HepG2 (cell line): ENCODE results near the gene KCNT1. TPM values are rescaled to one million over a fixed set of nuclear protein-coding genes. Genes with fewer than 3 reads are reported as not detected.

Source experiments
- ATAC-seq: fragments of 200-7000 bp; cut with Tn5 transposase; 3 replicates; pipeline ENCODE4 v1.9.1; 2020; ENCODE audit warnings: mild to moderate bottlenecking, moderate library complexity
- BruUV-seq: library from RNA; stranded (reverse); fragments of 400-500 nt; replicated peaks from 2 replicates; lab custom pipeline; 2021; lab: Mats Ljungman, UMichigan
- CTCF ChIA-PET: fragments of 300-600 bp; formaldehyde crosslinking; extraction: SDS; loops from one replicate; lab custom pipeline; 2021; ENCODE audit warnings: low total read pairs, inconsistent platforms, low intra/inter-chr PET ratio; lab: Yijun Ruan, JAX
- POLR2A ChIA-PET: fragments of 350-600 bp; sonication (Branson Sonifier 250); formaldehyde crosslinking; loops from one replicate; lab custom pipeline; 2020; ENCODE audit warnings: antibody characterized with exemption, inconsistent platforms; lab: Yijun Ruan, JAX
- DNase-seq: peaks from one replicate; pipeline ENCODE4 v3.0.0-alpha.2; 2015; ENCODE audit warnings: low spot score
- FAIRE-seq: peaks from 3 replicates; lab custom pipeline; 2011; peaks lifted over from hg19 to GRCh38; lab: Jason Lieb, UNC
- H2AFZ ChIP-seq: one replicate; pipeline ENCODE4 v1.6.1; 2011; ENCODE audit warnings: low read length, inconsistent platforms
- H3K27ac ChIP-seq: fragments of 300-600 bp; 3 replicates; pipeline ENCODE4 v1.8.0; 2011; ENCODE audit warnings: mixed run types, mild to moderate bottlenecking, mixed read lengths, low read length, inconsistent platforms; ENCODE audit not compliant: insufficient read depth; ENCODE audit errors: extremely low read length
- H3K27me3 ChIP-seq, 2 experiments: fragments of 200-600 bp in 1 of 2; 2 replicates in 1 of 2; 3 replicates in 1 of 2; pipeline versions ENCODE4 v1.6.0 to v1.8.0; 2011; ENCODE audit warnings: low read length in 2 of 2, mild to moderate bottlenecking in 2 of 2, moderate library complexity in 2 of 2, inconsistent platforms in 1 of 2; ENCODE audit not compliant: insufficient read depth in 2 of 2, control insufficient read depth in 1 of 2
- H3K36me3 ChIP-seq, 2 experiments: fragments of 200-600 bp in 1 of 2; replicated peaks in 1 of 2; 2 replicates in 1 of 2; 3 replicates in 1 of 2; pipeline versions ENCODE4 v1.5.1 to v1.8.0; 2011; ENCODE audit warnings: low read length in 2 of 2, inconsistent platforms in 1 of 2; ENCODE audit not compliant: insufficient read depth in 2 of 2, control insufficient read depth in 1 of 2
- H3K4me1 ChIP-seq: 2 replicates; pipeline ENCODE4 v1.5.1; 2012; ENCODE audit warnings: low read length, inconsistent platforms; ENCODE audit not compliant: insufficient read depth
- H3K4me2 ChIP-seq: 2 replicates; pipeline ENCODE4 v1.6.0; 2011; ENCODE audit warnings: low read depth, low read length, inconsistent platforms
- H3K4me3 ChIP-seq, 3 experiments: fragments of 200-600 bp in 1 of 3; sonication (generic), shearing (Covaris generic) in 1 of 3; replicated peaks in 1 of 3; 2 replicates each; pipeline ENCODE4 v1.5.1; 2011 to 2016; ENCODE audit warnings: low read length in 3 of 3, inconsistent platforms in 2 of 3, low read depth in 2 of 3, mild to moderate bottlenecking in 2 of 3, control low read depth in 1 of 3, mixed read lengths in 1 of 3; ENCODE audit not compliant: insufficient read depth in 1 of 3
- H3K79me2 ChIP-seq: one replicate; pipeline ENCODE4 v1.6.1; 2011; ENCODE audit warnings: low read length, inconsistent platforms; ENCODE audit not compliant: insufficient read depth
- H3K9ac ChIP-seq: 2 replicates; pipeline ENCODE4 v1.6.0; 2011; ENCODE audit warnings: mild to moderate bottlenecking, low read depth, low read length, inconsistent platforms; ENCODE audit not compliant: insufficient read depth
- H3K9me3 ChIP-seq: 2 replicates; pipeline ENCODE4 v1.5.1; 2012; ENCODE audit warnings: mild to moderate bottlenecking, low read length
- H4K20me1 ChIP-seq: 2 replicates; pipeline ENCODE4 v1.6.0; 2011; ENCODE audit warnings: inconsistent platforms, mild to moderate bottlenecking, low read length, moderate library complexity; ENCODE audit not compliant: insufficient read depth
- GABPB1 ChIP-seq: IDR thresholded peaks from 2 replicates; pipeline ENCODE4 v1.6.1; 2016; ENCODE audit warnings: mild to moderate bottlenecking, missing genetic modification reagents, moderate library complexity, missing compliant biosample characterization
- GPBP1L1 ChIP-seq: sonication (generic); formaldehyde crosslinking; IDR thresholded peaks from 2 replicates; pipeline ENCODE4 v1.5.0; 2020; ENCODE audit warnings: mild to moderate bottlenecking, missing genetic modification reagents
- MED1 ChIP-seq: sonication (generic); formaldehyde crosslinking; IDR thresholded peaks from 2 replicates; pipeline ENCODE4 v1.4.0; 2020; ENCODE audit warnings: missing genetic modification reagents
- PAWR ChIP-seq: sonication (generic); formaldehyde crosslinking; IDR thresholded peaks from 2 replicates; pipeline ENCODE4 v1.4.0; 2020; ENCODE audit warnings: missing genetic modification reagents, mild to moderate bottlenecking, borderline replicate concordance
- RBM22 ChIP-seq: fragments of 200-400 bp; formaldehyde crosslinking; optimal IDR thresholded peaks from 2 replicates; pipeline ENCODE3; 2017; ENCODE audit warnings: mild to moderate bottlenecking, low read length, moderate library complexity
- SIX4 ChIP-seq: sonication (generic); formaldehyde crosslinking; IDR thresholded peaks from 2 replicates; pipeline ENCODE4 v1.4.0; 2020; ENCODE audit warnings: missing genetic modification reagents
- ZNF12 ChIP-seq: sonication (generic); formaldehyde crosslinking; IDR thresholded peaks from 2 replicates; pipeline ENCODE4 v1.5.0; 2020; ENCODE audit warnings: missing genetic modification reagents
- ZNF646 ChIP-seq: sonication (generic); formaldehyde crosslinking; IDR thresholded peaks from 2 replicates; pipeline ENCODE4 v1.9.0; 2021; ENCODE audit warnings: mild to moderate bottlenecking, missing genetic modification reagents
- WGBS: methylation state at CpG from one replicate; pipeline ENCODE4 v1.1.6; 2017; ENCODE audit warnings: low lambda C conversion rate; 5-methylcytosine and 5-hydroxymethylcytosine counted together
- in situ Hi-C: cut with HindIII; loops from 2 replicates; pipeline ENCODE4 v1.10.0; 2017; ENCODE audit warnings: low pct_unique_long_range_greater_than_20kb; ENCODE audit not compliant: extremely low pct_ligation_motif_present
- intact Hi-C: fragments of 100-400 bp; cut with micrococcal nuclease; formaldehyde crosslinking; loops from one replicate; pipeline ENCODE4 v1.10.0; 2022; ENCODE audit not compliant: unreplicated experiment
- polyA plus RNA-seq, 8 experiments: library from polyadenylated mRNA; depleted of rRNA in 3 of 8; stranded (reverse) in 7 of 8; unstranded in 1 of 8; fragments of >200 nt; fragmentation: Illumina TruSeq in 4 of 8; extraction: Trizol in 4 of 8; gene quantifications; 2 replicates each; pipeline versions ENCODE4 v1.2.1 to v1.2.3, GENCODE V29; 2011 to 2016; ENCODE audit warnings: low read depth in 4 of 8, missing spikeins in 1 of 8, mixed read lengths in 1 of 8; ENCODE audit not compliant: insufficient read depth in 1 of 8
- total RNA-seq, 5 experiments: library from RNA; depleted of rRNA; stranded (reverse); fragments of >200 nt; fragmentation: Illumina TruSeq; extraction: Trizol; gene quantifications; 2 replicates each; pipeline ENCODE4 v1.2.3, GENCODE V29; 2016; ENCODE audit warnings: low read depth in 1 of 5

The KCNT1 gene
- total and polyA plus RNA-seq, 2 of the 13 experiments (the other 11 are each of a cell fraction or from before 2014, with no cell fraction given), result not detected

GRCh38 chr9:135706288-135706687, 4.3 kb downstream of the KCNT1 start:
- no peak for ATAC-seq
- BruUV-seq, result no TSS peak
- peaks cover 5 to 69% of the 10 kb centered on the region in 2 experiments; a peak in 4 of 5 replicates for H3K27me3 ChIP-seq
- H3K36me3 ChIP-seq, result no peaks in the 10 kb centered on the region
- no peaks in the 10 kb centered on the region for H4K20me1 ChIP-seq
- no peaks in the 10 kb centered on the region for H3K4me1 ChIP-seq
- intact Hi-C loops, result no loop called here
- DNase-seq, result no peak
- FAIRE-seq, result no peak
- H3K9me3 ChIP-seq, result no peaks in the 10 kb centered on the region
- POLR2A ChIA-PET, result interaction anchor here (1.2 kb wide), 1 partner anchor 12 kb away, joined by 3 read pairs; no protein-coding TSS in a partner anchor
- H3K4me3 ChIP-seq, result no peak overlapping the region
- CTCF ChIA-PET, result no interaction called here
- in situ Hi-C loops, result no loop called here
- H2AFZ ChIP-seq, result no peak overlapping the region
- no peak overlapping the region for H3K9ac ChIP-seq
- WGBS, result 0% methylated on average over 4 of the region's 9 CpGs
- no peaks in the 10 kb centered on the region for H3K79me2 ChIP-seq
- H3K27ac ChIP-seq, result no peak overlapping the region
- H3K4me2 ChIP-seq, result no peak overlapping the region
- TF ChIP-seq GABPB1 (CRISPR knock-in tag), result no peak
- TF ChIP-seq MED1 (CRISPR knock-in tag), result no peak
- TF ChIP-seq ZNF12 (CRISPR knock-in tag), result no peak
- no peak for TF ChIP-seq RBM22
- TF ChIP-seq ZNF646, result no peak
- no peak for TF ChIP-seq SIX4
- TF ChIP-seq GPBP1L1 (CRISPR knock-in tag), result no peak
- no peak for TF ChIP-seq PAWR (CRISPR knock-in tag)
